Measurements from ENCODE around the gene PTGS1. TPM values are rescaled to one million over a fixed set of nuclear protein-coding genes. Genes with fewer than 3 reads are reported as not detected.

PTGS1 gene
- total RNA-seq, 1 experiment from 2014 or later: 1.8 TPM

- H3K36me3 ChIP-seq (ENCODE audit: low read depth): no peaks in the 10 kb centered on the region
- H3K27me3 ChIP-seq (ENCODE audit: insufficient read depth, low read depth): peaks cover 10% of the 10 kb centered on the region
- TF ChIP-seq CTCF (conservative IDR thresholded peaks at IDR 0.05) (no peak), EZH2 (IDR thresholded peaks at IDR 0.05; ENCODE audit: low read depth) (no peak)
- H3F3A ChIP-seq (ENCODE audit: insufficient read depth, low read depth): no peaks in the 10 kb centered on the region
- H3K79me2 ChIP-seq (ENCODE audit: low read depth): no peaks in the 10 kb centered on the region
- intact Hi-C loops (cut with micrococcal nuclease; ENCODE audit: unreplicated experiment): no loop called here
- H4K20me1 ChIP-seq (ENCODE audit: insufficient read depth): no peaks in the 10 kb centered on the region
- no peak overlapping the region for H3K4me2 ChIP-seq
- ChIA-PET CTCF (no interaction called here), POLR2A (ENCODE audit: unreplicated experiment) (no interaction called here)
- H2AFZ ChIP-seq: no peak overlapping the region
- BruUV-seq (replicated peaks): no TSS peak
- DNase-seq: no peak
- H3K9me3 ChIP-seq (ENCODE audit: insufficient read depth, low read depth): no peaks in the 10 kb centered on the region
- no peaks in the 10 kb centered on the region for H3K9me2 ChIP-seq (ENCODE audit: insufficient read depth)
- no peaks in the 10 kb centered on the region for H3K4me1 ChIP-seq (replicated peaks; ENCODE audit: insufficient read depth)
- no peak overlapping the region for H3K4me3 ChIP-seq
- H3K27ac ChIP-seq: no peak overlapping the region
Measured at GRCh38 chr9:122338994-122339393, 31.8 kb upstream of the PTGS1 start.

DNA sequence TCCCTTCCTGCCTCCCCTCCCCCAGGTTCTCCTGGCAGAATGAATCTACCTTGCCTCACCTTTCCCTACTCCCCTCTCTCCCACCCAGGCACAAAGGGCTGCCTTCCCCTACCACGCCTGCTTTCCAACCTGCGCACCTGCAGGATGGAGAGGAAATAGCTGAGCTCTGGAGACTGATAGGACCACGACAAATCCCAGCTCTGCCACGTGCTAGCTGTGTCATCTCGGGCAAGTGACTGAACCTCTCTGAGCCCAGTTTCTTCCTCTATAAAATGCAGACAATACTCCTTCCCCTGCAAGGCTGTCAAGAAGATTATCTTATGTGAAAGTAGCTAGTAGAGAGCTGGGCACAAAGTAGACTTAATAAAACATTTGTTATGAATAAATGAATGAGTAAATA, 31.2 kb upstream of the PTGS1 start:
- no TSS peak for BruUV-seq (replicated peaks)
- H3K9me3 ChIP-seq (ENCODE audit: insufficient read depth, low read depth): no peaks in the 10 kb centered on the region
- H3K27me3 ChIP-seq (ENCODE audit: insufficient read depth, low read depth): peaks cover 10% of the 10 kb centered on the region
- H2AFZ ChIP-seq: no peak overlapping the region
- H3K4me1 ChIP-seq (replicated peaks; ENCODE audit: insufficient read depth): no peaks in the 10 kb centered on the region
- H3K79me2 ChIP-seq (ENCODE audit: low read depth): no peaks in the 10 kb centered on the region
- H3K27ac ChIP-seq: no peak overlapping the region
- DNase-seq: no peak
- no peaks in the 10 kb centered on the region for H3K36me3 ChIP-seq (ENCODE audit: low read depth)
- H4K20me1 ChIP-seq (ENCODE audit: insufficient read depth): no peaks in the 10 kb centered on the region
- CTCF ChIA-PET: no interaction called here
- H3K9me2 ChIP-seq (ENCODE audit: insufficient read depth): no peaks in the 10 kb centered on the region
- POLR2A ChIA-PET (ENCODE audit: unreplicated experiment): interaction anchor here (0.6 kb wide), 1 partner anchor 22 kb away, joined by 3 read pairs; no protein-coding TSS in a partner anchor
- no peak overlapping the region for H3K4me3 ChIP-seq
- H3F3A ChIP-seq (ENCODE audit: insufficient read depth, low read depth): no peaks in the 10 kb centered on the region
- intact Hi-C loops (cut with micrococcal nuclease; ENCODE audit: unreplicated experiment): no loop called here
- TF ChIP-seq EZH2 (IDR thresholded peaks at IDR 0.05; ENCODE audit: low read depth) (no peak), CTCF (conservative IDR thresholded peaks at IDR 0.05) (no peak)
- H3K4me2 ChIP-seq: no peak overlapping the region

DNA sequence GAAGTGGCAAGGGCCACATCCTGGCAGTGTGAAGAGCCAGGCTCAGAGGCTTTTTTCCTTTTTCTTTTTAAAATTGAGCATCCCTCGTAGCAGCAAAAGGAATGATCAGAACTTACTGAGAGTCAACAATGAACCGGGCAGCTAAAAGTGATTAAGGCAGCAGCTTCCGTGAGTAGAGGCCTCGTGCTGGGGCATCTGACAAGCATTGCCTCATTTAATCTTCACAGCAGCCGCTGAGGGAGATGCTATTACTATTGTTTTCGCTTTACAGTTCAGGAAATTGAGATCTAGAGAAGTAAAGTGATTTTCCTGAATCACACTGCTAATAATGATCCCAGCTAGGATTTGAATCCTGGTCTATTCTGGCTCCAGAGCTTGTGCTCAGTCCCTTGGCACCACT, 30.7 kb upstream of the PTGS1 start:
- Histone ChIP-seq H3K4me1 (replicated peaks; ENCODE audit: insufficient read depth) (no peaks in the 10 kb centered on the region), H3K9me3 (ENCODE audit: insufficient read depth, low read depth) (no peaks in the 10 kb centered on the region), H3K27ac (no peak overlapping the region), H2AFZ (no peak overlapping the region), H3K4me3 (no peak overlapping the region), H4K20me1 (ENCODE audit: insufficient read depth) (no peaks in the 10 kb centered on the region), H3F3A (ENCODE audit: insufficient read depth, low read depth) (no peaks in the 10 kb centered on the region), H3K36me3 (ENCODE audit: low read depth) (no peaks in the 10 kb centered on the region), H3K9me2 (ENCODE audit: insufficient read depth) (no peaks in the 10 kb centered on the region), H3K27me3 (ENCODE audit: insufficient read depth, low read depth) (peaks cover 10% of the 10 kb centered on the region), H3K4me2 (no peak overlapping the region), H3K79me2 (ENCODE audit: low read depth) (no peaks in the 10 kb centered on the region)
- TF ChIP-seq EZH2 (IDR thresholded peaks at IDR 0.05; ENCODE audit: low read depth) (no peak), CTCF (conservative IDR thresholded peaks at IDR 0.05) (no peak)
- intact Hi-C loops (cut with micrococcal nuclease; ENCODE audit: unreplicated experiment): no loop called here
- ChIA-PET CTCF (no interaction called here), POLR2A (ENCODE audit: unreplicated experiment) (interaction anchor here (0.6 kb wide), 1 partner anchor 23 kb away, joined by 3 read pairs; no protein-coding TSS in a partner anchor)
- BruUV-seq (replicated peaks): no TSS peak
- DNase-seq: no peak
